Smooth muscle cell of the pulmonary artery (primary cell): ENCODE results near the gene MAP3K14. TPM values are rescaled to one million over a fixed set of nuclear protein-coding genes. Genes with fewer than 3 reads are reported as not detected.

Experiments
- total RNA-seq: library from RNA; depleted of rRNA; stranded (reverse); fragments of >200 nt; gene quantifications from 2 replicates; pipeline ENCODE4 v1.2.3, GENCODE V29; 2014

The MAP3K14 gene
- total RNA-seq = 1.9 and 3.4 TPM in 2 replicates

GRCh38 chr17:45316434-45317110, at the start of gene MAP3K14:
Gene MAP3K14 (minus strand): TSS chr17:45317020. CDS start chr17:45290745, 26,275 bp downstream.

GRCh38 chr17:45261577-45262515, 55.0 kb downstream of the MAP3K14 start, which contains the start of gene SPATA32:
Gene SPATA32 (minus strand): TSS chr17:45262094. CDS start chr17:45262016, 78 bp downstream.

GRCh38 chr17:45221081-45222013, 95.5 kb downstream of the MAP3K14 start, which contains the start of gene FMNL1:
Gene FMNL1 (plus strand): TSS chr17:45221885. CDS start chr17:45222125, 240 bp downstream.

Other genes with a start within 250 kb of the MAP3K14 start
- 39.2 and 85.5 TPM in 2 replicates for gene PLCD3, start 184.5 kb downstream of the MAP3K14 start, total RNA-seq
- 5.3 and 10.1 TPM in 2 replicates for gene ACBD4, start 181.3 kb downstream of the MAP3K14 start, total RNA-seq
- gene HEXIM1, start 168.5 kb downstream of the MAP3K14 start, total RNA-seq = 11.3 and 12.1 TPM in 2 replicates
- gene HEXIM2, start 155.1 kb downstream of the MAP3K14 start, total RNA-seq = 4.8 and 6.3 TPM in 2 replicates
- gene FMNL1, start 95.1 kb downstream of the MAP3K14 start, total RNA-seq = 0.10 and 0.33 TPM in 2 replicates
- gene SPATA32, start 54.9 kb downstream of the MAP3K14 start, total RNA-seq = not detected in 2 replicates
- 3.1 and 5.3 TPM in 2 replicates for gene ARHGAP27, start 115.8 kb upstream of the MAP3K14 start, total RNA-seq
- gene PLEKHM1, start 173.7 kb upstream of the MAP3K14 start, total RNA-seq = 24.8 and 37.0 TPM in 2 replicates